IMR-90 (cell line): Measurements from ENCODE around the gene APP. TPM values are rescaled to one million over a fixed set of nuclear protein-coding genes. Genes with fewer than 3 reads are reported as not detected.

ENCODE experiments used
- ATAC-seq: fragments of 200-7000 bp; cut with Tn5 transposase; 2 replicates; pipeline ENCODE4 v1.9.1; 2020; ENCODE audit warnings: low read depth, mild to moderate bottlenecking, moderate library complexity
- BruUV-seq: library from RNA; stranded (reverse); fragments of 400-500 nt; replicated peaks from 2 replicates; lab custom pipeline; 2021; lab: Mats Ljungman, UMichigan
- CTCF ChIA-PET: fragments of 300-600 bp; formaldehyde crosslinking; extraction: SDS; loops from one replicate; lab custom pipeline; 2021; ENCODE audit warnings: antibody characterized with exemption; lab: Yijun Ruan, JAX
- POLR2A ChIA-PET: fragments of 300-600 bp; sonication (Branson Sonifier 250); formaldehyde crosslinking; loops from one replicate; lab custom pipeline; 2022; ENCODE audit warnings: antibody characterized with exemption; ENCODE audit not compliant: unreplicated experiment; lab: Charles Lee
- DNase-seq: peaks from one replicate; pipeline ENCODE4 v3.0.0; 2013
- H2AFZ ChIP-seq: replicated peaks from 2 replicates; pipeline ENCODE3; 2013; ENCODE audit warnings: low read length, mild to moderate bottlenecking; ENCODE audit not compliant: poor library complexity
- H2AK5ac ChIP-seq: 2 replicates; pipeline ENCODE4 v1.6.1; 2013; ENCODE audit warnings: low read depth, low read length, inconsistent platforms
- H2AK9ac ChIP-seq: replicated peaks from 2 replicates; pipeline ENCODE3; 2013; ENCODE audit warnings: mild to moderate bottlenecking, low read depth, low read length, moderate library complexity; ENCODE audit not compliant: poor library complexity
- H2BK120ac ChIP-seq: 2 replicates; pipeline ENCODE4 v1.6.1; 2013; ENCODE audit warnings: low read depth, low read length, inconsistent platforms
- H2BK15ac ChIP-seq: 3 replicates; pipeline ENCODE4 v1.6.1; 2013; ENCODE audit warnings: low read depth, low read length, inconsistent platforms
- H2BK20ac ChIP-seq: 2 replicates; pipeline ENCODE4 v1.6.1; 2013; ENCODE audit warnings: low read depth, mild to moderate bottlenecking, inconsistent platforms, low read length, moderate library complexity
- H2BK5ac ChIP-seq: 2 replicates; pipeline ENCODE4 v1.6.1; 2013; ENCODE audit warnings: mild to moderate bottlenecking, low read depth, low read length, inconsistent platforms; ENCODE audit not compliant: poor library complexity, severe bottlenecking
- H3K14ac ChIP-seq: replicated peaks from 2 replicates; pipeline ENCODE4 v1.6.1; 2013; ENCODE audit warnings: low read depth, low read length, inconsistent platforms
- H3K18ac ChIP-seq: 2 replicates; pipeline ENCODE4 v1.6.1; 2013; ENCODE audit warnings: low read depth, low read length, control low read depth
- H3K23ac ChIP-seq: 2 replicates; pipeline ENCODE4 v1.6.1; 2013; ENCODE audit warnings: low read depth, low read length, inconsistent platforms
- H3K27ac ChIP-seq: 2 replicates; pipeline ENCODE4 v1.5.1; 2013; ENCODE audit warnings: mild to moderate bottlenecking, control low read depth, low read length; ENCODE audit not compliant: insufficient read depth
- H3K27me3 ChIP-seq: 2 replicates; pipeline ENCODE4 v1.6.1; 2013; ENCODE audit warnings: low read length; ENCODE audit not compliant: control insufficient read depth, insufficient read depth
- H3K36me3 ChIP-seq: 2 replicates; pipeline ENCODE4 v1.6.1; 2013; ENCODE audit warnings: low read length, mixed read lengths; ENCODE audit not compliant: control insufficient read depth, insufficient read depth
- H3K4ac ChIP-seq: 2 replicates; pipeline ENCODE4 v1.6.1; 2013; ENCODE audit warnings: low read depth, low read length, inconsistent platforms
- H3K4me1 ChIP-seq: 2 replicates; pipeline ENCODE4 v1.6.1; 2013; ENCODE audit warnings: low read length, mixed read lengths; ENCODE audit not compliant: control insufficient read depth, insufficient read depth
- H3K4me2 ChIP-seq: 2 replicates; pipeline ENCODE4 v1.6.1; 2013; ENCODE audit warnings: low read depth, mild to moderate bottlenecking, control low read depth, low read length, moderate library complexity
- H3K4me3 ChIP-seq: 2 replicates; pipeline ENCODE4 v1.5.1; 2013; ENCODE audit warnings: low read depth, mild to moderate bottlenecking, control low read depth, low read length, moderate library complexity; ENCODE audit not compliant: insufficient read depth
- H3K56ac ChIP-seq: 2 replicates; pipeline ENCODE4 v1.6.1; 2013; ENCODE audit warnings: low read length, inconsistent platforms; ENCODE audit not compliant: insufficient read depth; ENCODE audit errors: extremely low read depth
- H3K79me1 ChIP-seq, 2 experiments: 2 replicates each; pipeline ENCODE4 v1.6.1; 2013; ENCODE audit warnings: low read length in 2 of 2, inconsistent platforms in 1 of 2, low read depth in 1 of 2
- H3K9ac ChIP-seq: 2 replicates; pipeline ENCODE4 v1.6.1; 2013; ENCODE audit warnings: low read depth, low read length, control low read depth
- H3K9me1 ChIP-seq: 2 replicates; pipeline ENCODE4 v1.6.1; 2013; ENCODE audit warnings: low read length, inconsistent platforms; ENCODE audit not compliant: insufficient read depth
- H3K9me3 ChIP-seq: 2 replicates; pipeline ENCODE4 v1.6.1; 2013; ENCODE audit warnings: low read length; ENCODE audit not compliant: control insufficient read depth, insufficient read depth
- H4K20me1 ChIP-seq: 2 replicates; pipeline ENCODE4 v1.6.1; 2013; ENCODE audit warnings: low read length, inconsistent platforms; ENCODE audit not compliant: insufficient read depth
- H4K5ac ChIP-seq: 2 replicates; pipeline ENCODE4 v1.6.1; 2013; ENCODE audit warnings: mild to moderate bottlenecking, low read depth, low read length, control low read depth
- H4K8ac ChIP-seq, 2 experiments: 2 replicates each; pipeline ENCODE4 v1.6.1; 2013; ENCODE audit warnings: low read depth in 2 of 2, low read length in 2 of 2, control low read depth in 1 of 2, inconsistent platforms in 1 of 2
- H4K91ac ChIP-seq: 2 replicates; pipeline ENCODE4 v1.6.1; 2013; ENCODE audit warnings: low read depth, low read length, inconsistent platforms; ENCODE audit not compliant: insufficient read depth
- BHLHE40 ChIP-seq: fragments of 150-350 bp; IDR thresholded peaks from 2 replicates; pipeline ENCODE4 v1.6.1; 2016; ENCODE audit warnings: mild to moderate bottlenecking, low read depth, low read length
- CEBPB ChIP-seq: IDR thresholded peaks from 2 replicates; pipeline ENCODE4 v1.6.1; 2012; ENCODE audit warnings: low read depth, low read length, improper control_type of control experiment
- FOS ChIP-seq: fragments of 150-350 bp; IDR thresholded peaks from 2 replicates; pipeline ENCODE4 v1.6.1; 2016; ENCODE audit warnings: low read depth, low read length
- MAFK ChIP-seq: IDR thresholded peaks from 2 replicates; pipeline ENCODE4 v1.6.1; 2012; ENCODE audit warnings: low read depth, low read length, improper control_type of control experiment
- RCOR1 ChIP-seq: IDR thresholded peaks from 2 replicates; pipeline ENCODE4 v1.6.1; 2012; ENCODE audit warnings: mild to moderate bottlenecking, low read length, improper control_type of control experiment; ENCODE audit not compliant: insufficient replicate concordance
- WGBS, 2 experiments: methylation state at CpG; one replicate each; pipeline versions ENCODE4 v1.1.5 to v1.1.7; 2013; ENCODE audit warnings: missing lambda C conversion rate in 2 of 2; ENCODE audit not compliant: insufficient read length in 1 of 2; ENCODE audit errors: extremely low coverage in 2 of 2; 5-methylcytosine and 5-hydroxymethylcytosine counted together
- dilution Hi-C: fragments of 300-500 bp; cut with HindIII; formaldehyde crosslinking; loops from one replicate; pipeline ENCODE4 v1.14.3; 2018; ENCODE audit warnings: low sequenced_read_pairs; ENCODE audit not compliant: unreplicated experiment
- in situ Hi-C: fragments of 300-500 bp; cut with MboI; formaldehyde crosslinking; loops from 3 replicates; pipeline ENCODE4 v1.14.3; 2019; ENCODE audit warnings: low sequenced_read_pairs, inconsistent platforms, mixed read lengths
- intact Hi-C: fragments of 100-400 bp; cut with micrococcal nuclease; formaldehyde crosslinking; loops from 2 replicates; pipeline ENCODE4 v1.10.0; 2022
- polyA plus RNA-seq, 3 experiments: library from polyadenylated mRNA; depleted of rRNA; stranded (reverse); fragments of >200 nt; gene quantifications; 2 replicates each; pipeline ENCODE4 v1.2.3, GENCODE V29; 2012; ENCODE audit warnings: low replicate concordance in 1 of 3
- total RNA-seq: library from RNA; depleted of rRNA; stranded (reverse); fragments of >200 nt; gene quantifications from 2 replicates; pipeline ENCODE4 v1.2.3, GENCODE V29; 2012
- TF ChIP-seq, protein P1 (sequence below): conservative IDR thresholded peaks from 2 replicates; pipeline ENCODE4 v1.5.1; 2012; ENCODE audit warnings: mild to moderate bottlenecking, low read depth, low read length, improper control_type of control experiment
- TF ChIP-seq, protein P2 (sequence below): fragments of 150-350 bp; IDR thresholded peaks from 2 replicates; pipeline ENCODE4 v1.6.1; 2017; ENCODE audit warnings: mild to moderate bottlenecking, antibody characterized with exemption, low read length, low read depth

APP gene
- total and polyA plus RNA-seq, 2 of the 4 experiments (the other 2 are of a cell fraction) = 191 to 530 TPM

- peaks cover 14% of the 10 kb centered on the region for H3K9me1 ChIP-seq
- intact Hi-C loops (no loop called here), in situ Hi-C loops (no loop called here), dilution Hi-C loops (no loop called here)
- H2BK20ac ChIP-seq = peak overlapping the region; percentile 85; the same call in 1 of the 2 replicates
- H3K23ac ChIP-seq = peak overlapping the region; percentile 62; the same call in 1 of the 2 replicates
- H3K18ac ChIP-seq = peak overlapping the region; percentile 22; the same call in 1 of the 2 replicates
- H3K4me2 ChIP-seq = no peak overlapping the region
- H2AK5ac ChIP-seq = 0 out of 2 replicates have a peak overlapping the region, but pooled peaks have one; percentile 40
- H3K56ac ChIP-seq = peak overlapping the region; percentile 70; the same call in 1 of the 2 replicates
- peak overlapping the region; percentile 58; the same call in 1 of the 2 replicates for H4K91ac ChIP-seq
- peak overlapping the region in 1 of 2 experiments; percentile 80; a peak in 3 of 4 replicates for H4K8ac ChIP-seq
- no TSS peak for BruUV-seq
- DNase-seq = peak; percentile 99
- WGBS, 2 experiments = 0% methylated on average over 1 of the region's 4 CpGs; no CpG with 5 or more reads in 1 of the 2 experiments
- H3K27ac ChIP-seq = peak overlapping the region; percentile 70
- no peaks in the 10 kb centered on the region for H4K20me1 ChIP-seq
- peak overlapping the region; percentile 71; the same call in 1 of the 2 replicates for H2BK120ac ChIP-seq
- H3K36me3 ChIP-seq = 0 out of 2 replicates have a peak, but pooled peaks cover 3% of the 10 kb centered on the region
- peak; percentile 89 for ATAC-seq
- H3K9me3 ChIP-seq = peaks cover 3% of the 10 kb centered on the region; the same call in 1 of the 2 replicates
- TF ChIP-seq, protein P1, sequence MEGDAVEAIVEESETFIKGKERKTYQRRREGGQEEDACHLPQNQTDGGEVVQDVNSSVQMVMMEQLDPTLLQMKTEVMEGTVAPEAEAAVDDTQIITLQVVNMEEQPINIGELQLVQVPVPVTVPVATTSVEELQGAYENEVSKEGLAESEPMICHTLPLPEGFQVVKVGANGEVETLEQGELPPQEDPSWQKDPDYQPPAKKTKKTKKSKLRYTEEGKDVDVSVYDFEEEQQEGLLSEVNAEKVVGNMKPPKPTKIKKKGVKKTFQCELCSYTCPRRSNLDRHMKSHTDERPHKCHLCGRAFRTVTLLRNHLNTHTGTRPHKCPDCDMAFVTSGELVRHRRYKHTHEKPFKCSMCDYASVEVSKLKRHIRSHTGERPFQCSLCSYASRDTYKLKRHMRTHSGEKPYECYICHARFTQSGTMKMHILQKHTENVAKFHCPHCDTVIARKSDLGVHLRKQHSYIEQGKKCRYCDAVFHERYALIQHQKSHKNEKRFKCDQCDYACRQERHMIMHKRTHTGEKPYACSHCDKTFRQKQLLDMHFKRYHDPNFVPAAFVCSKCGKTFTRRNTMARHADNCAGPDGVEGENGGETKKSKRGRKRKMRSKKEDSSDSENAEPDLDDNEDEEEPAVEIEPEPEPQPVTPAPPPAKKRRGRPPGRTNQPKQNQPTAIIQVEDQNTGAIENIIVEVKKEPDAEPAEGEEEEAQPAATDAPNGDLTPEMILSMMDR = no peak
- TF ChIP-seq, protein P2, sequence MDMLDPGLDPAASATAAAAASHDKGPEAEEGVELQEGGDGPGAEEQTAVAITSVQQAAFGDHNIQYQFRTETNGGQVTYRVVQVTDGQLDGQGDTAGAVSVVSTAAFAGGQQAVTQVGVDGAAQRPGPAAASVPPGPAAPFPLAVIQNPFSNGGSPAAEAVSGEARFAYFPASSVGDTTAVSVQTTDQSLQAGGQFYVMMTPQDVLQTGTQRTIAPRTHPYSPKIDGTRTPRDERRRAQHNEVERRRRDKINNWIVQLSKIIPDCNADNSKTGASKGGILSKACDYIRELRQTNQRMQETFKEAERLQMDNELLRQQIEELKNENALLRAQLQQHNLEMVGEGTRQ = 0 out of 2 replicates have a peak, but pooled peaks have one; percentile 17
- TF ChIP-seq MAFK (peak; percentile 35; the same call in 1 of the 2 replicates), BHLHE40 (no peak), CEBPB (peak; percentile 92), FOS (peak; percentile 61; the same call in 1 of the 2 replicates), RCOR1 (peak; percentile 86)
- H3K4me1 ChIP-seq = peaks cover 10% of the 10 kb centered on the region
- peak overlapping the region; percentile 77 for H3K4ac ChIP-seq
- CTCF ChIA-PET = interaction anchor here (0.7 to 1.2 kb wide), 4 partner anchors 12 to 235 kb away, joined by 3 to 4 read pairs (median 3); partner anchors contain the start of gene APP
- H2AFZ ChIP-seq = peak overlapping the region; percentile 70
- peak overlapping the region; percentile 9 for H4K5ac ChIP-seq
- peak overlapping the region; percentile 29; the same call in 1 of the 3 replicates for H2BK15ac ChIP-seq
- H3K4me3 ChIP-seq = no peak overlapping the region
- peak overlapping the region; percentile 50 for H3K14ac ChIP-seq
- H3K27me3 ChIP-seq = no peaks in the 10 kb centered on the region
- H3K79me1 ChIP-seq = peaks cover 8 to 52% of the 10 kb centered on the region in 2 experiments; a peak in 2 of 4 replicates
- H2BK5ac ChIP-seq = peak overlapping the region; percentile 91
- POLR2A ChIA-PET = no interaction called here
- no peak overlapping the region for H2AK9ac ChIP-seq
- H3K9ac ChIP-seq = no peak overlapping the region
Observed at GRCh38 chr21:25934771-25935224, 235.8 kb downstream of the APP start.
